WTC11 (cell line): ENCODE data around the gene HSP90AB1. TPM values are rescaled to one million over a fixed set of nuclear protein-coding genes. Genes with fewer than 3 reads are reported as not detected.

ENCODE experiments used
- ATAC-seq: fragments of 200-7000 bp; cut with Tn5 transposase; 2 replicates; pipeline ENCODE4 v1.10.0; 2021; ENCODE audit warnings: mild to moderate bottlenecking, moderate library complexity
- CTCF ChIA-PET: fragments of 300-600 bp; sonication (Branson Sonifier 250); formaldehyde crosslinking; loops from one replicate; lab custom pipeline; 2021; ENCODE audit warnings: antibody characterized with exemption; lab: Charles Lee
- POLR2A ChIA-PET: fragments of 350-600 bp; sonication (Branson Sonifier 250); formaldehyde crosslinking; loops from one replicate; lab custom pipeline; 2021; ENCODE audit warnings: antibody characterized with exemption; lab: Charles Lee
- DNase-seq: peaks from one replicate; pipeline ENCODE4 v3.0.0; 2021; ENCODE audit warnings: low spot score
- H3K27ac Mint-ChIP-seq: 2 replicates; pipeline ENCODE4 v1.8.0; 2021; ENCODE audit warnings: mixed read lengths
- H3K27me3 Mint-ChIP-seq: 2 replicates; pipeline ENCODE4 v1.8.0; 2021; ENCODE audit warnings: low read depth, mild to moderate bottlenecking, moderate library complexity, mixed read lengths
- H3K36me3 Mint-ChIP-seq: 2 replicates; pipeline ENCODE4 v1.8.0; 2021; ENCODE audit warnings: mixed read lengths
- H3K4me1 Mint-ChIP-seq: 2 replicates; pipeline ENCODE4 v1.8.0; 2022; ENCODE audit warnings: mixed read lengths
- H3K4me3 Mint-ChIP-seq: 2 replicates; pipeline ENCODE4 v1.8.0; 2021; ENCODE audit warnings: mild to moderate bottlenecking, moderate library complexity, mixed read lengths
- H3K9me3 Mint-ChIP-seq: 2 replicates; pipeline ENCODE4 v1.8.0; 2021; ENCODE audit warnings: mixed read lengths
- AR ChIP-seq: fragments of 250-450 bp; sonication (Bioruptor Pico); IDR thresholded peaks from 2 replicates; pipeline ENCODE4 v1.9.0; 2021; ENCODE audit warnings: mild to moderate bottlenecking
- E2F1 ChIP-seq: sonication (generic); formaldehyde crosslinking; IDR thresholded peaks from 2 replicates; pipeline ENCODE4 v1.8.0; 2022; ENCODE audit warnings: mild to moderate bottlenecking, missing genetic modification reagents
- EMX1 ChIP-seq: fragments of 250-450 bp; sonication (Bioruptor Pico); IDR thresholded peaks from 2 replicates; pipeline ENCODE4 v1.8.0; 2021; ENCODE audit warnings: mild to moderate bottlenecking
- ERG ChIP-seq: fragments of 250-450 bp; sonication (Bioruptor Pico); IDR thresholded peaks from 2 replicates; pipeline ENCODE4 v1.8.0; 2021; ENCODE audit warnings: mild to moderate bottlenecking
- FOXP1 ChIP-seq: sonication (generic); formaldehyde crosslinking; IDR thresholded peaks from 2 replicates; pipeline ENCODE4 v1.8.0; 2022; ENCODE audit warnings: missing genetic modification reagents, mild to moderate bottlenecking, moderate library complexity, borderline replicate concordance
- FOXP4 ChIP-seq: sonication (generic); formaldehyde crosslinking; IDR thresholded peaks from 2 replicates; pipeline ENCODE4 v1.8.0; 2022; ENCODE audit warnings: mild to moderate bottlenecking, missing genetic modification reagents
- HMGXB4 ChIP-seq: sonication (generic); formaldehyde crosslinking; IDR thresholded peaks from 2 replicates; pipeline ENCODE4 v1.8.1; 2023; ENCODE audit warnings: mild to moderate bottlenecking, moderate library complexity, missing genetic modification reagents
- IRF2 ChIP-seq: sonication (generic); formaldehyde crosslinking; IDR thresholded peaks from 2 replicates; pipeline ENCODE4 v1.8.0; 2022; ENCODE audit warnings: low read depth, missing genetic modification reagents, borderline replicate concordance
- KAT7 ChIP-seq: sonication (generic); formaldehyde crosslinking; IDR thresholded peaks from 2 replicates; pipeline ENCODE4 v1.8.1; 2023; ENCODE audit warnings: missing genetic modification reagents, mild to moderate bottlenecking, borderline replicate concordance
- MYBL2 ChIP-seq: sonication (generic); formaldehyde crosslinking; IDR thresholded peaks from 2 replicates; pipeline ENCODE4 v1.8.1; 2023; ENCODE audit warnings: mild to moderate bottlenecking, moderate library complexity, missing genetic modification reagents
- NFATC4 ChIP-seq: fragments of 250-450 bp; sonication (Bioruptor Pico); IDR thresholded peaks from 2 replicates; pipeline ENCODE4 v1.9.0; 2021; ENCODE audit warnings: mild to moderate bottlenecking
- NFYB ChIP-seq: sonication (generic); formaldehyde crosslinking; conservative IDR thresholded peaks from 2 replicates; pipeline ENCODE4 v1.8.0; 2022; ENCODE audit warnings: low read depth, missing genetic modification reagents
- OVOL2 ChIP-seq: fragments of 250-450 bp; sonication (Bioruptor Pico); IDR thresholded peaks from 2 replicates; pipeline ENCODE4 v1.9.0; 2021; ENCODE audit warnings: mild to moderate bottlenecking, borderline replicate concordance
- PRRX2 ChIP-seq: fragments of 250-450 bp; sonication (Bioruptor Pico); IDR thresholded peaks from 2 replicates; pipeline ENCODE4 v1.8.0; 2021; ENCODE audit warnings: mild to moderate bottlenecking
- SOX15 ChIP-seq: fragments of 250-450 bp; sonication (Bioruptor Pico); IDR thresholded peaks from 2 replicates; pipeline ENCODE4 v1.9.0; 2021; ENCODE audit warnings: mild to moderate bottlenecking
- STAT6 ChIP-seq: sonication (generic); formaldehyde crosslinking; conservative IDR thresholded peaks from 2 replicates; pipeline ENCODE4 v1.8.1; 2023; ENCODE audit warnings: mild to moderate bottlenecking, low read depth, missing genetic modification reagents, moderate library complexity
- ZMAT4 ChIP-seq: fragments of 250-450 bp; sonication (Bioruptor Pico); IDR thresholded peaks from 2 replicates; pipeline ENCODE4 v1.9.0; 2021; ENCODE audit warnings: mild to moderate bottlenecking
- ZNF281 ChIP-seq: sonication (generic); formaldehyde crosslinking; IDR thresholded peaks from 2 replicates; pipeline ENCODE4 v1.8.0; 2023; ENCODE audit warnings: mild to moderate bottlenecking, missing genetic modification reagents
- ZNF416 ChIP-seq: fragments of 250-450 bp; sonication (Bioruptor Pico); IDR thresholded peaks from 2 replicates; pipeline ENCODE4 v1.9.0; 2021; ENCODE audit warnings: mild to moderate bottlenecking, inconsistent platforms
- total RNA-seq: library from RNA; stranded (reverse); gene quantifications from 3 replicates; pipeline ENCODE4 v1.2.3, GENCODE V29; 2021

HSP90AB1 gene
- total RNA-seq, 1 experiment from 2014 or later: 2,171 TPM

- TF ChIP-seq OVOL2: no peak
- TF ChIP-seq, all 79 proteins: peak for 0
These were observed 1.7 kb downstream of the HSP90AB1 start (continued) for GRCh38 chr6:44248579-44248978.

GRCh38 chr6:44249082-44249748 lies 2.3 kb downstream of the HSP90AB1 start:
- ATAC-seq: no peak
- Mint-ChIP-seq H3K4me3 (peak overlapping the region; percentile 99), H3K36me3 (peaks cover 71% of the 10 kb centered on the region), H3K27ac (peak overlapping the region; percentile 95), H3K4me1 (peaks cover 45% of the 10 kb centered on the region), H3K27me3 (no peaks in the 10 kb centered on the region), H3K9me3 (no peaks in the 10 kb centered on the region)
- TF ChIP-seq ZNF281 (CRISPR knock-in tag) (no peak), SOX15 (CRISPR knock-in tag) (no peak), NFATC4 (CRISPR knock-in tag) (peak; percentile 81; the same call in 1 of the 2 replicates), ERG (peak; percentile 49; the same call in 1 of the 2 replicates), FOXP4 (CRISPR knock-in tag) (no peak), NFYB (CRISPR knock-in tag) (no peak), ZMAT4 (CRISPR knock-in tag) (no peak), HMGXB4 (no peak), STAT6 (CRISPR knock-in tag) (no peak), MYBL2 (CRISPR knock-in tag) (no peak), E2F1 (CRISPR knock-in tag) (no peak), EMX1 (CRISPR knock-in tag) (peak; percentile 56; the same call in 1 of the 2 replicates), PRRX2 (CRISPR knock-in tag) (no peak), KAT7 (no peak), FOXP1 (CRISPR knock-in tag) (no peak), IRF2 (CRISPR knock-in tag) (no peak), AR (CRISPR knock-in tag) (0 out of 2 replicates have a peak, but pooled peaks have one; percentile 57), ZNF416 (CRISPR knock-in tag) (peak; percentile 44; the same call in 1 of the 2 replicates)
- ChIA-PET CTCF (interaction anchor here (1.4 to 1.5 kb wide), 2 partner anchors 12 to 14 kb away, joined by 3 read pairs; no protein-coding TSS in a partner anchor), POLR2A (interaction anchor here (4.8 kb wide), 1 partner anchor 7 kb away, joined by 83 read pairs; the partner anchor contains the start of gene SLC35B2)
- DNase-seq: no peak
